HL-60 (cell line): Measurements from ENCODE around the gene SMC3.

ENCODE experiments used
- CTCF ChIP-seq: IDR thresholded peaks from one replicate; pipeline ENCODE4 v1.5.1; 2011; ENCODE audit warnings: low read length, control low read depth, inconsistent platforms; ENCODE audit not compliant: insufficient read depth
- GABPA ChIP-seq: IDR thresholded peaks from 2 replicates; pipeline ENCODE4 v1.6.1; 2012; ENCODE audit warnings: low read depth
- POLR2AphosphoS5 ChIP-seq: IDR thresholded peaks from 2 replicates; pipeline ENCODE4 v1.6.1; 2012; ENCODE audit warnings: low read depth

- no peak for TF ChIP-seq GABPA
- no peak for TF ChIP-seq CTCF
- no peak for TF ChIP-seq POLR2AphosphoS5
Observed at GRCh38 chr10:110613996-110614495, 46.6 kb downstream of the SMC3 start.
